Vagina (tissue), 2 donors: Measurements from ENCODE around the gene SRRM4. TPM values are rescaled to one million over a fixed set of nuclear protein-coding genes. Genes with fewer than 3 reads are reported as not detected.

ENCODE experiments used
- DNase-seq, 2 donors: peaks; one replicate each; pipeline ENCODE4 v3.0.0-alpha.2; 2017; ENCODE audit errors: extremely low spot score in 2 of 2
- H3K27ac ChIP-seq: fragments of 200-600 bp; sonication (generic); one replicate; pipeline ENCODE4 v1.5.1; 2019
- H3K27me3 ChIP-seq: fragments of 200-600 bp; sonication (generic); one replicate; pipeline ENCODE4 v1.5.1; 2019
- H3K36me3 ChIP-seq, 2 donors: fragments of 200-600 bp; sonication (generic); one replicate each; pipeline ENCODE4 v1.5.1; 2017 to 2019
- H3K4me1 ChIP-seq: fragments of 200-600 bp; sonication (generic); one replicate; pipeline ENCODE4 v1.5.1; 2019
- H3K4me3 ChIP-seq, 2 donors: fragments of 200-600 bp; sonication (generic); 1 replicate in 1 of 2; 2 replicates in 1 of 2; pipeline ENCODE4 v1.5.1; 2016 to 2019
- H3K9me3 ChIP-seq: fragments of 200-600 bp; sonication (generic); one replicate; pipeline ENCODE4 v1.5.1; 2019
- CTCF ChIP-seq, 3 experiments: fragments of 450-650 bp in 2 of 3; fragments of 200-600 bp in 1 of 3; sonication (generic) in 1 of 3; IDR thresholded peaks; one replicate each; pipeline ENCODE4 v1.5.1; 2017 to 2019; ENCODE audit warnings: antibody characterized with exemption in 3 of 3, mild to moderate bottlenecking in 2 of 3, moderate library complexity in 2 of 3
- POLR2A ChIP-seq, 2 donors: fragments of 450-650 bp; IDR thresholded peaks; one replicate each; pipeline ENCODE4 v1.6.1; 2017; ENCODE audit warnings: antibody characterized with exemption in 2 of 2, mild to moderate bottlenecking in 2 of 2, moderate library complexity in 2 of 2
- POLR2AphosphoS5 ChIP-seq, 2 donors: sonication (generic); formaldehyde crosslinking; IDR thresholded peaks; one replicate each; pipeline ENCODE4 v1.9.0; 2017; ENCODE audit warnings: antibody characterized with exemption in 2 of 2, mild to moderate bottlenecking in 2 of 2, low read depth in 1 of 2; ENCODE audit not compliant: insufficient read depth in 1 of 2
- intact Hi-C: fragments of 100-400 bp; cut with DNase I; formaldehyde crosslinking; loops from one replicate; pipeline ENCODE4 v1.15.1; 2023
- total RNA-seq: library from RNA; depleted of rRNA; stranded (reverse); fragments of >200 nt; gene quantifications from one replicate; pipeline ENCODE4 v1.2.3, GENCODE V29; 2016

SRRM4 gene
- total RNA-seq, 1 donor from 2014 or later: under 0.01 TPM

GRCh38 chr12:119128527-119128926 is 147.2 kb downstream of the SRRM4 start:
- TF ChIP-seq CTCF (IDR thresholded peaks at IDR 0.05) (no peak), POLR2A (IDR thresholded peaks at IDR 0.05) (no peak), POLR2AphosphoS5 (IDR thresholded peaks at IDR 0.05; ENCODE audit: insufficient read depth in 1 of 2, low read depth in 1 of 2) (no peak)
- Histone ChIP-seq H3K27me3 (no peaks in the 10 kb centered on the region), H3K9me3 (no peaks in the 10 kb centered on the region), H3K27ac (no peak overlapping the region), H3K4me3 (no peak overlapping the region), H3K4me1 (no peaks in the 10 kb centered on the region), H3K36me3 (no peaks in the 10 kb centered on the region)
- intact Hi-C loops: no loop called here
- DNase-seq: no peak

- TF ChIP-seq POLR2A (IDR thresholded peaks at IDR 0.05) (no peak), CTCF (IDR thresholded peaks at IDR 0.05) (no peak), POLR2AphosphoS5 (IDR thresholded peaks at IDR 0.05; ENCODE audit: insufficient read depth in 1 of 2, low read depth in 1 of 2) (no peak)
- Histone ChIP-seq H3K27ac (no peak overlapping the region), H3K4me3 (no peak overlapping the region), H3K9me3 (no peaks in the 10 kb centered on the region), H3K36me3 (no peaks in the 10 kb centered on the region), H3K27me3 (no peaks in the 10 kb centered on the region), H3K4me1 (no peaks in the 10 kb centered on the region)
- intact Hi-C loops: no loop called here
- DNase-seq: no peak
Measured at GRCh38 chr12:119129827-119130434, 148.6 kb downstream of the SRRM4 start.

GRCh38 chr12:119130523-119130922 is 149.2 kb downstream of the SRRM4 start:
- no peak overlapping the region for H3K27ac ChIP-seq
- intact Hi-C loops: no loop called here
- H3K27me3 ChIP-seq: no peaks in the 10 kb centered on the region
- TF ChIP-seq POLR2A (IDR thresholded peaks at IDR 0.05): no peak
- TF ChIP-seq CTCF (IDR thresholded peaks at IDR 0.05): no peak
- TF ChIP-seq POLR2AphosphoS5 (IDR thresholded peaks at IDR 0.05; ENCODE audit: insufficient read depth in 1 of 2, low read depth in 1 of 2): no peak
- no peak for DNase-seq
- no peaks in the 10 kb centered on the region for H3K9me3 ChIP-seq
- H3K4me1 ChIP-seq: no peaks in the 10 kb centered on the region
- no peak overlapping the region for H3K4me3 ChIP-seq
- no peaks in the 10 kb centered on the region for H3K36me3 ChIP-seq

- Histone ChIP-seq H3K27ac (no peak overlapping the region), H3K4me3 (no peak overlapping the region), H3K4me1 (no peaks in the 10 kb centered on the region), H3K27me3 (no peaks in the 10 kb centered on the region), H3K9me3 (no peaks in the 10 kb centered on the region), H3K36me3 (no peaks in the 10 kb centered on the region)
- DNase-seq: no peak
- intact Hi-C loops: no loop called here
- no peak for TF ChIP-seq POLR2A (IDR thresholded peaks at IDR 0.05)
- TF ChIP-seq POLR2AphosphoS5 (IDR thresholded peaks at IDR 0.05; ENCODE audit: insufficient read depth in 1 of 2, low read depth in 1 of 2): no peak
- no peak for TF ChIP-seq CTCF (IDR thresholded peaks at IDR 0.05)
Measured at GRCh38 chr12:119134284-119135072, 153.1 kb downstream of the SRRM4 start.
